ENCODE measurements around the gene TMEM91.

DNA sequence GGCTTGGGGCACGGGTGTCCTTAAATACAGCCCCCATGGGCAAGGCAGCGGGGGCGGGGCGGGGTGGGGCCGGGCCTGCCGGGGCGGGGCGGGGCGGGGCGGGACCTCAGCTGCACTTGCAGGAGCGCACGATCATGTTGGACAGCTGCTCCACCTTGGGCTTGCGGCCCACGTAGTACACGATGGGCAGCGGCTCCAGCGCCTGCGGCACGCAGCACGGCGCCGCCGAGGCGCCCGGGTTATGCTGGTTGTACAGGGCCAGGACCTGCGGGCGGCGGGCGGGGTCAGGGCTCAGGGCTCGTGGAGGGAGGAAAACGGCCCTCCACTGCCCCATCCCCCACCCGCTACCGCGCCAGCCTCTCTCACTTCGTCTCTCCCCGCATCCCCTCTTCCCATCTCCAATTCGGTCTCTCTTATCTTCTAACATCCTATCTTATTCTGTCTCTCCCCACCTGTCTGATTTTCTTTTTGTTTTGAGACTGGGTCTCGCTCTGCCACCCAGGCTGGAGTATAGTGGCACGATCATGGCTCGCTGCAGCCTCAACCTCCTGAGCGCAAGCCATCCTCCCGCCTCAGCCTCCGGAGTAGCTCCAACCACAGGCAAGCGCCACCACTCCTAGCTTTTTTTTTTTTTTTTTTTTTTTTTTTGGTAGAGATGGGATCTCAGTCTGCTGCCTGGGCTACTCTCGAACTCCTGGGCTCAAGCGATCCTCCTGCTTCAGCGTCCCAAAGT, 45.2 kb upstream of the TMEM91 start:
- TF ChIP-seq CEBPB (IDR thresholded peaks at IDR 0.05; ENCODE audit: low read depth, low read length) (no peak), CTCF (conservative IDR thresholded peaks at IDR 0.05; ENCODE audit: low read depth, low read length) (no peak), POLR2A (IDR thresholded peaks at IDR 0.05; ENCODE audit: low read depth, low read length) (no peak), MXI1 (IDR thresholded peaks at IDR 0.05; ENCODE audit: borderline replicate concordance, low read depth, low read length) (no peak), MAFK (IDR thresholded peaks at IDR 0.05; ENCODE audit: low read depth, low read length) (no peak)
- TF ChIP-seq, protein P1, sequence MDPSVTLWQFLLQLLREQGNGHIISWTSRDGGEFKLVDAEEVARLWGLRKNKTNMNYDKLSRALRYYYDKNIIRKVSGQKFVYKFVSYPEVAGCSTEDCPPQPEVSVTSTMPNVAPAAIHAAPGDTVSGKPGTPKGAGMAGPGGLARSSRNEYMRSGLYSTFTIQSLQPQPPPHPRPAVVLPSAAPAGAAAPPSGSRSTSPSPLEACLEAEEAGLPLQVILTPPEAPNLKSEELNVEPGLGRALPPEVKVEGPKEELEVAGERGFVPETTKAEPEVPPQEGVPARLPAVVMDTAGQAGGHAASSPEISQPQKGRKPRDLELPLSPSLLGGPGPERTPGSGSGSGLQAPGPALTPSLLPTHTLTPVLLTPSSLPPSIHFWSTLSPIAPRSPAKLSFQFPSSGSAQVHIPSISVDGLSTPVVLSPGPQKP (IDR thresholded peaks at IDR 0.05; ENCODE audit: borderline replicate concordance, low read depth, low read length): no peak
